ENCODE measurements around the gene PRR15L. TPM values are rescaled to one million over a fixed set of nuclear protein-coding genes. Genes with fewer than 3 reads are reported as not detected.

Gene PRR15L, protein sequence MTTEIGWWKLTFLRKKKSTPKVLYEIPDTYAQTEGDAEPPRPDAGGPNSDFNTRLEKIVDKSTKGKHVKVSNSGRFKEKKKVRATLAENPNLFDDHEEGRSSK
- total RNA-seq (64.9 and 66.4 TPM in 2 replicates), polyA plus RNA-seq (48.0 and 56.5 TPM in 2 replicates)

GRCh38 chr17:47957591-47958490, at the start of gene PRR15L:
TSS of gene PRR15L (minus strand) at chr17:47957883. CDS start at chr17:47953234, 4,649 bp downstream.
- no peaks in the 10 kb centered on the region for H3K36me3 ChIP-seq (replicated peaks; ENCODE audit: insufficient read depth, low read depth)
- H3K79me2 ChIP-seq: peaks cover 44% of the 10 kb centered on the region
- H3K9me3 ChIP-seq (ENCODE audit: low read depth): no peaks in the 10 kb centered on the region
- peaks cover 51% of the 10 kb centered on the region for H3K4me1 ChIP-seq (ENCODE audit: insufficient read depth)
- no peak for TF ChIP-seq EZH2 (IDR thresholded peaks at IDR 0.05; ENCODE audit: borderline replicate concordance)
- TF ChIP-seq CTCF (IDR thresholded peaks at IDR 0.05; ENCODE audit: poor library complexity): no peak
- no peak for TF ChIP-seq EZH2phosphoT487 (IDR thresholded peaks at IDR 0.05; ENCODE audit: low read depth, severe bottlenecking, unreplicated experiment)
- H3K4me3 ChIP-seq: peak within 1 kb of the TSS; percentile 79
- no peaks in the 10 kb centered on the region for H3K27me3 ChIP-seq
- H4K20me1 ChIP-seq (ENCODE audit: insufficient read depth, poor library complexity, severe bottlenecking): peaks cover 10% of the 10 kb centered on the region
- no peak within 1 kb of the TSS for H2AFZ ChIP-seq
- H3K4me2 ChIP-seq: peak within 1 kb of the TSS; percentile 83
- DNase-seq (ENCODE audit: low spot score): peak; percentile 83
- WGBS (ENCODE audit: low lambda C conversion rate, missing lambda C conversion rate): 20% methylated on average over 16 of the region's 16 CpGs
- H3K9me2 ChIP-seq (replicated peaks; ENCODE audit: insufficient read depth): no peaks in the 10 kb centered on the region
- H3K27ac ChIP-seq: peak within 1 kb of the TSS; percentile 95

GRCh38 chr17:48006936-48007709, 49.4 kb upstream of the PRR15L start:
- Histone ChIP-seq H3K4me1 (ENCODE audit: insufficient read depth) (peaks cover 22% of the 10 kb centered on the region), H3K9me3 (ENCODE audit: low read depth) (no peaks in the 10 kb centered on the region), H3K36me3 (replicated peaks; ENCODE audit: insufficient read depth, low read depth) (no peaks in the 10 kb centered on the region), H3K9me2 (replicated peaks; ENCODE audit: insufficient read depth) (no peaks in the 10 kb centered on the region), H3K4me3 (no peak overlapping the region), H3K27ac (no peak overlapping the region), H2AFZ (no peak overlapping the region), H3K27me3 (no peaks in the 10 kb centered on the region), H3K4me2 (no peak overlapping the region), H3K79me2 (no peaks in the 10 kb centered on the region), H4K20me1 (ENCODE audit: insufficient read depth, poor library complexity, severe bottlenecking) (no peaks in the 10 kb centered on the region)
- WGBS (ENCODE audit: low lambda C conversion rate, missing lambda C conversion rate): 83% methylated on average over 12 of the region's 12 CpGs
- TF ChIP-seq EZH2 (IDR thresholded peaks at IDR 0.05; ENCODE audit: borderline replicate concordance) (no peak), CTCF (IDR thresholded peaks at IDR 0.05; ENCODE audit: poor library complexity) (no peak), EZH2phosphoT487 (IDR thresholded peaks at IDR 0.05; ENCODE audit: low read depth, severe bottlenecking, unreplicated experiment) (no peak)
- DNase-seq (ENCODE audit: low spot score): no peak

GRCh38 chr17:48004983-48005382, 47.3 kb upstream of the PRR15L start:
- H3K4me1 ChIP-seq (ENCODE audit: insufficient read depth): peaks cover 15% of the 10 kb centered on the region
- no peaks in the 10 kb centered on the region for H3K27me3 ChIP-seq
- no peak overlapping the region for H2AFZ ChIP-seq
- H3K4me2 ChIP-seq: no peak overlapping the region
- 27% methylated on average over 3 of the region's 3 CpGs for WGBS (ENCODE audit: low lambda C conversion rate, missing lambda C conversion rate)
- no peak for TF ChIP-seq EZH2 (IDR thresholded peaks at IDR 0.05; ENCODE audit: borderline replicate concordance)
- no peak for TF ChIP-seq CTCF (IDR thresholded peaks at IDR 0.05; ENCODE audit: poor library complexity)
- no peak for TF ChIP-seq EZH2phosphoT487 (IDR thresholded peaks at IDR 0.05; ENCODE audit: low read depth, severe bottlenecking, unreplicated experiment)
- H4K20me1 ChIP-seq (ENCODE audit: insufficient read depth, poor library complexity, severe bottlenecking): no peaks in the 10 kb centered on the region
- no peaks in the 10 kb centered on the region for H3K36me3 ChIP-seq (replicated peaks; ENCODE audit: insufficient read depth, low read depth)
- H3K79me2 ChIP-seq: no peaks in the 10 kb centered on the region
- no peak for DNase-seq (ENCODE audit: low spot score)
- no peak overlapping the region for H3K27ac ChIP-seq
- no peaks in the 10 kb centered on the region for H3K9me3 ChIP-seq (ENCODE audit: low read depth)
- no peak overlapping the region for H3K4me3 ChIP-seq
- no peaks in the 10 kb centered on the region for H3K9me2 ChIP-seq (replicated peaks; ENCODE audit: insufficient read depth)
